SW480 (cell line): ENCODE data around the gene CDH1.
"Not testable (repeated sequence)": the region's sequence is repeated elsewhere in the genome, so short reads cannot be mapped to it uniquely, and the experiment has no call there.

Source experiments
- DNase-seq: peaks from one replicate; pipeline ENCODE4 v3.0.0-alpha.2; 2016; ENCODE audit warnings: low spot score

CDH1 gene

DNA sequence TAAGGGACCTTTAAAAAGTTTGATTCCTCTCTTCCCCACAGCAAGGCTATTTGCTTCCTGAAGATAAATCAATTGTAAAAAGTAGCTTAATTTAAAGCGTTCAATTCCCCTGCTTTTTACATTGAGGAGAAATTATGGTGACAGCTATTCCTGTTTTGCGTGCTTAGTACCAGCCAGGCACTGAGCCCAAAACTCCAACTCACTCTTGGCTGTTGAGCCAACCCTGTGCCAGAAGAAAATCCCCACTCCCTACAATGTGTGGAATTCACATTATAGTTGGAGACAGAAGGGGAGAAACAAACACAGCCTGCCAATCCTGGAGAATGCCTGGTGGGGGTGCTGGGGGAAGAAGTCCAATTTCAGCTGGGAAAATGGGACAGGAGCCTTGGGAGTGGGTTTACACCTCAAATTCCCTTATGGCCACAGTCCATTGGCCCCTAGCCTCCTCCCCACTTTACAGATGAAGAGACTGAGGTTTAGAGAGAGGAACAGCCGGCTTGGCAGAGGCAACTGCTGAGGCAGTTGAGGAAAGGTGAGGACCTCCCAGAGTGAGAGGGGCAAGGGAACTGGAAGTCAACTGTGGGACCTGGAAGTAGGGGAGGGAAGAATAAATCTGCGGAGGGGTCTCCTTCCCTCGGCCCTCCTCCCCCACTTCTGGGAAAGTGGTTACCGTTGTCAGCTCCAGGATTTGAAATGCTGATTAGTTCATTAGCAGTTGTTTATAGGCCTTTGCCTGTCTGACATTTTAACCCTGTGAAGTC is 26.1 kb downstream of the CDH1 start:
- DNase-seq: no peak

- DNase-seq: no peak
Measured at GRCh38 chr16:68764862-68765261, 27.8 kb downstream of the CDH1 start.

GRCh38 chr16:68767581-68767980 is 30.5 kb downstream of the CDH1 start:
- DNase-seq: no peak

DNA sequence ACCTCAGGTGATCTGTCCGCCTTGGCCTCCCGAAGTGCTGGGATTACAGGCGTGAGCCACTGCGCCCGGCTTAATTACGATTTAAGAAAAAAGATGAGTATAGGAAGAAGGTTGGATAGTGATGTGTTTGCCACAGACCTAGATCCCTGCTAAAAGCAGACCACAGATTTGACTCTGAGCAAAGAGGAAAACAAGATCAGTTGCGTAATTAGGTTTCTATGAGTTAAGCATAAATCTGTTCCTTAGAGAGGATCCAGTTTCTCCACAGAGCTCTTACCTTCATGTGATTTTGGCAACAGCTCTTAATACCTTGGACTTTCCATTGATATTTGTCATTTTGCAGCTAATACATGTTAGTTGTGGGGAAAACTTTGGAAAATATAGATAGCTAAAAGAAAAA is 31.1 kb downstream of the CDH1 start:
- DNase-seq: no peak

DNA sequence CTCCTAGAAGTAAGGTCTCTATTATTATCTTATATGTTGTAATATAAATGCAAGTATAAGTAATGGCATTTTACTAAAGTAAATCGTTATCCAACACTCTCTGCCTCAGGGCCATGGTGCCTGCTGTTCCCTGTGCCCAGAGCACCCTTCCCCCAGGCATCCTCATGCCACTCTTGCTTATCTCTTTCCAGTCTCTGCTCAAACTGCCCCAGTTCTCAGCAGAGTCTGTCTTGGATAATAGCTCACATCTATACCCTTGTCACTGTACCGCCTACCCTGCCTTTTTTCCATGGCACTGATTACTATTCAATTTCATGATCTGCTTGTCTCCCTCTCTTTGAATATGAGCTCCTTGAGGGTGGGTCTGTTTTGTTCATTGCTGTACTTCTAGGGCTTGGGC is 31.7 kb downstream of the CDH1 start:
- DNase-seq: no peak

DNA sequence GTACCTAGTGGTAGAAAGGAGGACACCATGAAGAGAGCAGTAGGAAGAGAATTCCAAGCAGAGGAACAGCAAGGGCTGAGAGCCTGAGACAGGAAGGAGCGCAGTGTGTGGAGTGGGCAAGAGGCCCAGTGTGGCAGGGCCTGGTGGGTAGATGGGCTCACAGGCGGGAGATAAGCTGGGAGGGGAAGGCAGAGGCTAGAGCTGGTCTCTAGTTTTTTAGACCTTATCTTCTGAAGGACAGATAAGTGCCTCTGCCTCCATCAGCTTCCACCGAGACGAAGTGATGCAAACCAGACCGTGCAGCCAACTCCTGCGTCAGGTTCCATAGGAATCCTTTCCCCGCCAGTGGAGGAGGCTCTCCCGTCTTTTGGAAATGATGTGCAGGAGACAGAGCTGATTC is 33.6 kb downstream of the CDH1 start:
- DNase-seq: no peak

DNA sequence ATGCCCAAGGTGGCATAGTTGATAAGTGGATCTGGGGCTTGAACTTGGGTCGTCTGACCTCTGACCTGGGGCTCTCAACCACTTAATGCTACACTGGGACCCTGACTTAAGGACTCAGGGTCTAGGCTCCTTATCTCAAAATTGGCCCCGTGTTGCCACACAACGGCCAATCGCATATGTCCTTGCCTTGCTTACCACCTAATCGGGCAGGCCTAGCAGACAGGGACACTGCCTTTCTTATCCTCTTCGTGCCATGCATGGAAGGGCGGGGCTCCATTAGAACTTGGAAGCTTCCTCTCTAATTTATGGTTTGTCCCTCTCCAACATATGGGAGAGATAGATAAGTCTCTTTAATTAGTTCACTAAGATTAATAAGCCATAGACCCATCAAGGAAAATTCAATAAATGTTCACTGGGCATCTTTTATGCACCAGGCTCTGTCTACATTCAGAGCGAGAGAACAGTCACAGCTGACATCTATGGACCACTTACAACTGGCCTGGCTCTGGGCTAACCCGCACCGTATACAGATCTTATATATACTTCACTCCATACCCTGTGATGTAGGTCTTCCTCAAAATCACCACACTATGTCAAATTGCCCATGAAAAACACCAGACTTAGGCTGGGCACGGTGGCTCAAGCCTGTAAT is 35.1 kb downstream of the CDH1 start:
- no peak for DNase-seq

- no peak for DNase-seq
Measured at GRCh38 chr16:68772871-68773270, 35.8 kb downstream of the CDH1 start.

- no peak for DNase-seq
Measured at GRCh38 chr16:68774982-68775634, 38.0 kb downstream of the CDH1 start.

DNA sequence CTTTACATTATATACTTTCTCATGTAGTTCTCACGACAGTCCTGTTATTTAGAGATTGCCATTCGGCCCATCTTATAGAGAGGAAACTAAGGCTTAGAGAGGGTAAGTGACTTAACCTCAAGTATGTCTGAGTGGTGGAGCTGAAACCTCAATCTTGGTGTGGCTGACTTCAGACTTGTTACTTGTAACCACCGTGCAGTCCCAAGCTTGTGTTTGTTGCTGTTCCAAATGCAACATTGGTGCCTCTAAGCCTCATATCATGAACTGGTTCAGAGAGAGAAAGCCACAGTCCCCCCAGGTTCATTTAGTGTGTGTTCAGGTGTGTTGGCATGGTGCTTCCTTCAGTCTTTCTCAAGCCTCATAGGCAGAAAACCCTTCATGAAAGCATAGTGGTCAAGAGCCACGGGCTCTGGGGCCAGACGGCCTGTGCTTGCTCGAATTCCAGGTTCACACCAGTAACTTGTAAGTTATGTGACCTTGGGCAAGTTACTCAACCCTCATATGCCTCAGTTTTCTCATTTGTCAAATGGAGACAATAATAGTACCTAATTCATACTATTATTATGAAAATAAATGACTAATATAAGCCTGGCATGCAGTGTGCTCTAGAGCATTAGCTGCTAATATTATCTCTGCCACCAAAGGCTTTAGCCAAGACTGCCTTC is 39.9 kb downstream of the CDH1 start:
- no peak for DNase-seq

- no peak for DNase-seq
Measured at GRCh38 chr16:68778551-68779231, 41.6 kb downstream of the CDH1 start.

GRCh38 chr16:68779891-68780290 is 42.8 kb downstream of the CDH1 start:
- no peak for DNase-seq

DNA sequence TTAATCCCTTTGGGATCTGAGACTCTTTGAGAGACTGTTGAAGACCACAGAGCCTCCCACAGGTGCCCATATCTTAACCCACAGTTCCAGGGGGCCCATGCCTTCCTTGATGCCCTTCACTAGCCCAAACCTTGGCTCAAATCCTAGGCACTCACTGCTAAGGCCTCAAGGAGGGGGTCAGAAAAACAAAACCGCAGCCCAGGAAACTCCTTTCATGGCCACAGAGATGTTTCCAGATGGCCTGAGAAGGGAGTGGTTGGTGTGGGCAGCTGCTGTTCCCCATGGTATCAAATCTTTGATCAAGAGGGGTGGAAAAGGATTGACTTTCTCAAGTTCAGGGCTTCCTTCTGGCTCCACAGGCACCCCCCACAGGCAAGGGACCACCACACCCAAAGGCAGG is 44.7 kb downstream of the CDH1 start:
- DNase-seq: no peak

DNA sequence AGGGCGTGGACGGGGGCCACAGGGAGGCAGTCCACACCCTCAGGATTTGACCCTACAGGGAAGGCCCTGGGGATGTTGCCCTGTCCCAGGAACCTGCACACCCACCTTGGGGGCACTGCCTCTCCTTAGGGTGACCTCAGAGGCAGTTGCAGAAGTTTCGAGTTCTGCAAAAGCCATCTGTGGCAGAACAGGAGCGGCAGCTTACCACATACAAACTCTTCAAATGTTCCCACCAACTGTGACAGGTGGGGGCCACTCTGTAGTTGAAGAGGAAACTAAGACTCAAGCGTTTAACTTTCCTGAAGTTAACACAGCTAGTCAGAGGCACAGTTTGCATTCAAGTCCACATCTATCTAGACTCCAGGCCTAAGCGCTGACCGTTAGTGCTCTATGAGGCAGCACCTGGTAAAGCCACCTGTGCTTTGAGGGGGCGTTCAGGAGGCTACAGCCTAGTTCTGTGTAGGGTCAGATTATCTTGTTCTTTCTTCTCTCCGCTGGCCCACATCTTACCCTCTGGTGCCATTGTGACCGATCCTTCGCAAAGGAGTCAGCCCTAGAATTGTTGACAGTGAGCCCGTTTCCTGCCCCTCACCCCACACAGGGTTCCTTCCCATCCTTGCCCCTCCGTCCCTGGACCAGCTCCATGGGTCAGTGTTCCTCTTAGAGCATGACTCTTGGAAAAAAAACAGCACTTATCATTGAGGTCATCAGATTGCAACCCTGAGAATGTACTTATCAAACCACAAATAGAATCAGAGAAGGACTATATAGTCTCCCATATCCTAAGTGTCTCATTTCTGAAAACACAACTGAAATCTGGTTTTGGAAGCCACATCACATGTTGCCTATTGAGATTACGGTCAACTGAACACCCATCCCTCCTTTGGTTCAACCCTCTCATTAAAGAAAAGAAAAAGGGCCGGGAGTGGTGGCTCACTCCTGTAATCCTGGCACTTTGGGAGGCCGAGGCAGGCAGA is 45.4 kb downstream of the CDH1 start:
- no peak for DNase-seq

GRCh38 chr16:68784226-68784625 is 47.1 kb downstream of the CDH1 start:
- DNase-seq: no peak

GRCh38 chr16:68784721-68785120 is 47.6 kb downstream of the CDH1 start:
- no peak for DNase-seq

DNA sequence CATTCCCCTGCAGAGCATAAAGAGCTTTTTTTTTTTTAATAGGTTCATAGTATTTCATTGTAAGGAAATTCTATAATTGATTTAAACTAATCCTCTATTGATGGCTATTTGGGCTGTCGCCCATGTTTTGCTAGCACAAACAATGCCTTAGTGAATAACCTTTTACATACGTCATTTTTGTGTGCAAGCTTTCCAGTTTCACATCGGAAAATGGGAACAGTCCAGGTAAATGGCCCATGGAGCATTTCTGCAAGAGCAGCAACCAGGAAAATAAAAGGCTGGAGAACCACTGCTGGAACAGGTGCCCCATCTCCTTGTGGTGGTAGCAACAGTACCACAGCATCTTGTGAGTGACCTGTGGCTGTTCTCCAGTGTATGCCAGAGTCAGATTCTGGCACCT is 48.6 kb downstream of the CDH1 start:
- DNase-seq: no peak

DNA sequence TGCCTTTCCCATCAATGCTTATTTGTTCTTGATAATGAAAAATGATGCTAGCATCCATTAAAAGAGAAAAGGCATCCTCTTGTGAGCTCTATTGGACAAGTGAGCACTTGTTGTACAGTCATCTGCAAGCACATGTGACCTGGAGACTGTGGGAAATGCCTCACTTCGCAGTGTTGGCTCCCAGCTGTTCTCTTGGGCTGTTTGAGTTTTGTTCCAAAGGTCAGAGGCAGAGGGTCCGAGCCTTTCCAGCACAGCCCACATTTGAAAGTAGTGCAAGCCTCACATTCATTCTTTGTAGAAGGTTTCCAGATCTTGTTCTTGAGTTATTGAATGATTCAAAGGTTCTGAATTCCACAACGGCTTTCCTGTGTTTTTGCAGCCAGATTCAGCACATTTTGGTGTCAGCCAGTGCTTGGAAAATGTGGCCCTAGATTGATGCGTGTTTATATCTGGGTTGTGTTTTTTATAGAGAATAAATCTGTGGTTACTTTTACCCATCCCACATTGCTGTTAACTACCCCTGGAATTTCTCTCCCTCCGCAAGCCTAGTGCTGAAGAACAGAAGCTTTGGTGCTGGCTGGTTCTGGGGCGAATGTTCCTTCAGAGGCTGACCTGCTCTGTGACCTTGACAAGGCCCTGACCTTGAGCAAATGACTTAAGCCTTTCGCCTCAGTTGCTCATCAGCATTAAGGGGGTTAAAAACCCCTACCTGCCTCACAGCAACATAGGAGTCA is 49.8 kb downstream of the CDH1 start:
- DNase-seq: peak; percentile 22

DNA sequence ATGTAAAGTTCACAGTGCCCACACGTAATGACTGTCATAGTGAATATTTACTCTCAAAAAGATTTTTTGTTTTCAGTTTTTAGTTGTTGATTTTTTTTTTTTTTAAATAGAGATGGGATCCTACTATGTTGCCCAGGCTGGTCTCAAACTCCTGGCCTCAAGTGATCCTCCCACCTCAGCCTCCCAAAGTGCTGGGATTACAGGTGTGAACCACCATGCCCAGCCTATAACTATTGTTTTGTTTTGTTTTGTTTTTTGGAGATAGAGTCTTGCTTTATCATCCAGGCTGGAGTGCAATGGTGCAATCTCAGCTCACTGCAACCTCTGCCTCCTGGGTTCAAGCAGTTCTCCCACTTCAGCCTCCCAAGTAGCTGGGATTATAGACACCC is 50.3 kb downstream of the CDH1 start:
- not testable (repeated sequence) for DNase-seq

- DNase-seq: peak; percentile 21
Measured at GRCh38 chr16:68790130-68790761, 53.2 kb downstream of the CDH1 start.
